ENCODE data around the gene RAB4B.

DNA sequence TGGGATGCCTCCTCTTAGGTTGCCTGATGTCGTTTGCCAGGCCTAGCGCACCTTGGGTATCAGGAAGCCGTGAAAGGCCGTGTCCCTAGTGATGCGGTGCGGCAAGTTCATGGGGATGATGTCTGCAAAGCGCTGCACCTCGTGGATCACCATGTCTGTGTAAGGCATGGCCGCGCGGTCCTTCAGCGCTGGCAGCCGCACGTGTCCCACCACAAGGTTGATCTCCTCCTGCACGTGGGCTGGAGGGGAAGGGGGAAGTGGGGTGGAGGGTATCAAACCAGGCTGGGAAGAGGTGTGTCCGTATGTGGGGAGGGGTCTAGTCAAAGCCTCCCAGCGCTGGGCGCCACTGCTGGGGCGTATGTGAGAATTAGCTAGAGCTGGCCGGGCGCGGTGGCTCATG lies 44.1 kb downstream of the RAB4B start:
- TF ChIP-seq POLR2A (IDR thresholded peaks at IDR 0.05): no peak
- TF ChIP-seq, protein P1, sequence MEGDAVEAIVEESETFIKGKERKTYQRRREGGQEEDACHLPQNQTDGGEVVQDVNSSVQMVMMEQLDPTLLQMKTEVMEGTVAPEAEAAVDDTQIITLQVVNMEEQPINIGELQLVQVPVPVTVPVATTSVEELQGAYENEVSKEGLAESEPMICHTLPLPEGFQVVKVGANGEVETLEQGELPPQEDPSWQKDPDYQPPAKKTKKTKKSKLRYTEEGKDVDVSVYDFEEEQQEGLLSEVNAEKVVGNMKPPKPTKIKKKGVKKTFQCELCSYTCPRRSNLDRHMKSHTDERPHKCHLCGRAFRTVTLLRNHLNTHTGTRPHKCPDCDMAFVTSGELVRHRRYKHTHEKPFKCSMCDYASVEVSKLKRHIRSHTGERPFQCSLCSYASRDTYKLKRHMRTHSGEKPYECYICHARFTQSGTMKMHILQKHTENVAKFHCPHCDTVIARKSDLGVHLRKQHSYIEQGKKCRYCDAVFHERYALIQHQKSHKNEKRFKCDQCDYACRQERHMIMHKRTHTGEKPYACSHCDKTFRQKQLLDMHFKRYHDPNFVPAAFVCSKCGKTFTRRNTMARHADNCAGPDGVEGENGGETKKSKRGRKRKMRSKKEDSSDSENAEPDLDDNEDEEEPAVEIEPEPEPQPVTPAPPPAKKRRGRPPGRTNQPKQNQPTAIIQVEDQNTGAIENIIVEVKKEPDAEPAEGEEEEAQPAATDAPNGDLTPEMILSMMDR (IDR thresholded peaks at IDR 0.05): no peak

Data from adrenal gland (tissue), 5 donors.